ENCODE measurements around the gene DNER.
A peak's percentile ranks its signal among the peaks of the same experiment; 100 is the strongest.
"Not testable (repeated sequence)": the region's sequence is repeated elsewhere in the genome, so short reads cannot be mapped to it uniquely, and the experiment has no call there.

Gene DNER

GRCh38 chr2:229714736-229715541 lies 584 bp upstream of the DNER start:
- Histone ChIP-seq H3K9me3 (replicated peaks; ENCODE audit: low read length) (no peaks in the 10 kb centered on the region), H3K9ac (ENCODE audit: low read depth, low read length) (no peak overlapping the region), H3K36me3 (ENCODE audit: insufficient read depth, low read length) (no peaks in the 10 kb centered on the region), H3K4me2 (ENCODE audit: low read length) (peak overlapping the region; percentile 93), H3K27me3 (ENCODE audit: control insufficient read depth, insufficient read depth, low read length) (peaks cover 66% of the 10 kb centered on the region), H3K4me3 (ENCODE audit: low read length) (peak overlapping the region; percentile 68), H3K4me1 (ENCODE audit: control insufficient read depth, insufficient read depth, low read length) (peaks cover 20% of the 10 kb centered on the region)

GRCh38 chr2:229713371-229714079 lies 830 bp downstream of the DNER start:
- peak overlapping the region; percentile 27 for H3K9ac ChIP-seq (ENCODE audit: low read depth, low read length)
- H3K4me2 ChIP-seq (ENCODE audit: low read length): peak overlapping the region; percentile 93
- peaks cover 20% of the 10 kb centered on the region for H3K4me1 ChIP-seq (ENCODE audit: control insufficient read depth, insufficient read depth, low read length)
- H3K4me3 ChIP-seq (ENCODE audit: low read length): peak overlapping the region; percentile 68
- H3K9me3 ChIP-seq (replicated peaks; ENCODE audit: low read length): no peaks in the 10 kb centered on the region
- no peaks in the 10 kb centered on the region for H3K36me3 ChIP-seq (ENCODE audit: insufficient read depth, low read length)
- H3K27me3 ChIP-seq (ENCODE audit: control insufficient read depth, insufficient read depth, low read length): peaks cover 67% of the 10 kb centered on the region

- Histone ChIP-seq H3K36me3 (ENCODE audit: insufficient read depth, low read length) (no peaks in the 10 kb centered on the region), H3K27me3 (ENCODE audit: control insufficient read depth, insufficient read depth, low read length) (peaks cover 62% of the 10 kb centered on the region), H3K4me1 (ENCODE audit: control insufficient read depth, insufficient read depth, low read length) (peaks cover 20% of the 10 kb centered on the region), H3K9ac (ENCODE audit: low read depth, low read length) (no peak overlapping the region), H3K4me2 (ENCODE audit: low read length) (no peak overlapping the region), H3K4me3 (ENCODE audit: low read length) (no peak overlapping the region), H3K9me3 (replicated peaks; ENCODE audit: low read length) (no peaks in the 10 kb centered on the region)
Observed at GRCh38 chr2:229712136-229712535, 2.2 kb downstream of the DNER start.

- peaks cover 37% of the 10 kb centered on the region for H3K27me3 ChIP-seq (ENCODE audit: control insufficient read depth, insufficient read depth, low read length)
- H3K36me3 ChIP-seq (ENCODE audit: insufficient read depth, low read length): no peaks in the 10 kb centered on the region
- no peak overlapping the region for H3K9ac ChIP-seq (ENCODE audit: low read depth, low read length)
- H3K4me2 ChIP-seq (ENCODE audit: low read length): no peak overlapping the region
- no peaks in the 10 kb centered on the region for H3K9me3 ChIP-seq (replicated peaks; ENCODE audit: low read length)
- peaks cover 4% of the 10 kb centered on the region for H3K4me1 ChIP-seq (ENCODE audit: control insufficient read depth, insufficient read depth, low read length)
- H3K4me3 ChIP-seq (ENCODE audit: low read length): no peak overlapping the region
Observed at GRCh38 chr2:229708335-229708734, 6.0 kb downstream of the DNER start.

- H3K27me3 ChIP-seq (ENCODE audit: control insufficient read depth, insufficient read depth, low read length): peaks cover 8% of the 10 kb centered on the region
- H3K9me3 ChIP-seq (replicated peaks; ENCODE audit: low read length): no peaks in the 10 kb centered on the region
- no peaks in the 10 kb centered on the region for H3K4me1 ChIP-seq (ENCODE audit: control insufficient read depth, insufficient read depth, low read length)
- H3K4me2 ChIP-seq (ENCODE audit: low read length): no peak overlapping the region
- H3K36me3 ChIP-seq (ENCODE audit: insufficient read depth, low read length): no peaks in the 10 kb centered on the region
- H3K4me3 ChIP-seq (ENCODE audit: low read length): no peak overlapping the region
- no peak overlapping the region for H3K9ac ChIP-seq (ENCODE audit: low read depth, low read length)
Observed at GRCh38 chr2:229703909-229704630, 10.3 kb downstream of the DNER start.

GRCh38 chr2:229701716-229702115 lies 12.6 kb downstream of the DNER start:
- Histone ChIP-seq H3K9me3 (replicated peaks; ENCODE audit: low read length) (no peaks in the 10 kb centered on the region), H3K27me3 (ENCODE audit: control insufficient read depth, insufficient read depth, low read length) (no peaks in the 10 kb centered on the region), H3K9ac (ENCODE audit: low read depth, low read length) (no peak overlapping the region), H3K4me2 (ENCODE audit: low read length) (no peak overlapping the region), H3K4me3 (ENCODE audit: low read length) (no peak overlapping the region), H3K36me3 (ENCODE audit: insufficient read depth, low read length) (no peaks in the 10 kb centered on the region), H3K4me1 (ENCODE audit: control insufficient read depth, insufficient read depth, low read length) (no peaks in the 10 kb centered on the region)

GRCh38 chr2:229701062-229701461 lies 13.3 kb downstream of the DNER start:
- Histone ChIP-seq H3K4me1 (ENCODE audit: control insufficient read depth, insufficient read depth, low read length) (no peaks in the 10 kb centered on the region), H3K27me3 (ENCODE audit: control insufficient read depth, insufficient read depth, low read length) (no peaks in the 10 kb centered on the region), H3K9ac (ENCODE audit: low read depth, low read length) (no peak overlapping the region), H3K4me3 (ENCODE audit: low read length) (no peak overlapping the region), H3K4me2 (ENCODE audit: low read length) (no peak overlapping the region), H3K9me3 (replicated peaks; ENCODE audit: low read length) (no peaks in the 10 kb centered on the region), H3K36me3 (ENCODE audit: insufficient read depth, low read length) (no peaks in the 10 kb centered on the region)

- Histone ChIP-seq H3K27me3 (ENCODE audit: control insufficient read depth, insufficient read depth, low read length) (no peaks in the 10 kb centered on the region), H3K9me3 (replicated peaks; ENCODE audit: low read length) (no peaks in the 10 kb centered on the region), H3K4me3 (ENCODE audit: low read length) (no peak overlapping the region), H3K4me1 (ENCODE audit: control insufficient read depth, insufficient read depth, low read length) (no peaks in the 10 kb centered on the region), H3K36me3 (ENCODE audit: insufficient read depth, low read length) (no peaks in the 10 kb centered on the region), H3K4me2 (ENCODE audit: low read length) (no peak overlapping the region), H3K9ac (ENCODE audit: low read depth, low read length) (no peak overlapping the region)
Observed at GRCh38 chr2:229695961-229696360, 18.4 kb downstream of the DNER start.

GRCh38 chr2:229693845-229694244 lies 20.5 kb downstream of the DNER start:
- H3K36me3 ChIP-seq (ENCODE audit: insufficient read depth, low read length); H3K9me3 ChIP-seq (replicated peaks; ENCODE audit: low read length); H3K4me1 ChIP-seq (ENCODE audit: control insufficient read depth, insufficient read depth, low read length); H3K4me3 ChIP-seq (ENCODE audit: low read length); H3K9ac ChIP-seq (ENCODE audit: low read depth, low read length); H3K4me2 ChIP-seq (ENCODE audit: low read length); H3K27me3 ChIP-seq (ENCODE audit: control insufficient read depth, insufficient read depth, low read length): not testable (repeated sequence)

- no peak overlapping the region for H3K4me2 ChIP-seq (ENCODE audit: low read length)
- H3K9me3 ChIP-seq (replicated peaks; ENCODE audit: low read length): no peaks in the 10 kb centered on the region
- no peak overlapping the region for H3K4me3 ChIP-seq (ENCODE audit: low read length)
- no peaks in the 10 kb centered on the region for H3K4me1 ChIP-seq (ENCODE audit: control insufficient read depth, insufficient read depth, low read length)
- no peak overlapping the region for H3K9ac ChIP-seq (ENCODE audit: low read depth, low read length)
- H3K36me3 ChIP-seq (ENCODE audit: insufficient read depth, low read length): no peaks in the 10 kb centered on the region
- no peaks in the 10 kb centered on the region for H3K27me3 ChIP-seq (ENCODE audit: control insufficient read depth, insufficient read depth, low read length)
Observed at GRCh38 chr2:229691631-229692030, 22.7 kb downstream of the DNER start.

- Histone ChIP-seq H3K4me1 (ENCODE audit: control insufficient read depth, insufficient read depth, low read length) (no peaks in the 10 kb centered on the region), H3K36me3 (ENCODE audit: insufficient read depth, low read length) (no peaks in the 10 kb centered on the region), H3K4me2 (ENCODE audit: low read length) (no peak overlapping the region), H3K9me3 (replicated peaks; ENCODE audit: low read length) (no peaks in the 10 kb centered on the region), H3K9ac (ENCODE audit: low read depth, low read length) (no peak overlapping the region), H3K27me3 (ENCODE audit: control insufficient read depth, insufficient read depth, low read length) (no peaks in the 10 kb centered on the region), H3K4me3 (ENCODE audit: low read length) (no peak overlapping the region)
Observed at GRCh38 chr2:229689307-229689839, 25.0 kb downstream of the DNER start.
